Endothelial cell of umbilical vein (primary cell): ENCODE data around the gene MAGEA2B. TPM values are rescaled to one million over a fixed set of nuclear protein-coding genes. Genes with fewer than 3 reads are reported as not detected.
"Not testable (repeated sequence)": the region's sequence is repeated elsewhere in the genome, so short reads cannot be mapped to it uniquely, and the experiment has no call there.

Source experiments
- BruUV-seq: library from RNA; stranded (reverse); fragments of 400-500 nt; replicated peaks from 2 replicates; lab custom pipeline; 2021; lab: Mats Ljungman, UMichigan
- CTCF ChIA-PET: fragments of 300-600, 350-600 bp; sonication (Branson Sonifier 250); formaldehyde crosslinking; loops from one replicate; lab custom pipeline; 2021; ENCODE audit warnings: antibody characterized with exemption, inconsistent platforms; lab: Charles Lee
- POLR2A ChIA-PET: fragments of 300-600, 350-600 bp; sonication (Branson Sonifier 250); formaldehyde crosslinking; loops from one replicate; lab custom pipeline; 2021; ENCODE audit warnings: antibody characterized with exemption, inconsistent platforms; lab: Charles Lee
- DNase-seq: peaks from one replicate; pipeline ENCODE4 v3.0.0-alpha.2; 2011; ENCODE audit warnings: low read depth, low spot score
- FAIRE-seq: peaks from 2 replicates; lab custom pipeline; 2011; peaks lifted over from hg19 to GRCh38; lab: Jason Lieb, UNC
- H2AFZ ChIP-seq: 2 replicates; pipeline ENCODE4 v1.6.0; 2012; ENCODE audit warnings: low read depth, low read length, control low read depth, inconsistent platforms
- H3K27ac ChIP-seq: 2 replicates; pipeline ENCODE4 v1.5.1; 2011; ENCODE audit warnings: low read depth, mild to moderate bottlenecking, control low read depth, low read length, moderate library complexity; ENCODE audit not compliant: insufficient read depth
- H3K27me3 ChIP-seq, 2 experiments: 2 replicates each; pipeline versions ENCODE4 v1.6.0 to v1.6.1; 2011; ENCODE audit warnings: low read length in 2 of 2, mixed read lengths in 1 of 2; ENCODE audit not compliant: control insufficient read depth in 2 of 2, insufficient read depth in 2 of 2
- H3K36me3 ChIP-seq, 2 experiments: 2 replicates in 1 of 2; 3 replicates in 1 of 2; pipeline ENCODE4 v1.5.1; 2011; ENCODE audit warnings: low read length in 2 of 2, mild to moderate bottlenecking in 1 of 2, moderate library complexity in 1 of 2; ENCODE audit not compliant: control insufficient read depth in 2 of 2, insufficient read depth in 2 of 2; ENCODE audit errors: extremely low read depth in 1 of 2
- H3K4me1 ChIP-seq: 3 replicates; pipeline ENCODE4 v1.5.1; 2011; ENCODE audit warnings: mild to moderate bottlenecking, low read length; ENCODE audit not compliant: control insufficient read depth, insufficient read depth; ENCODE audit errors: extremely low read depth
- H3K4me2 ChIP-seq: 2 replicates; pipeline ENCODE4 v1.6.1; 2011; ENCODE audit warnings: low read length, control low read depth, mixed read lengths; ENCODE audit not compliant: insufficient read depth
- H3K4me3 ChIP-seq, 3 experiments: fragments of 200-600 bp in 1 of 3; sonication (generic), shearing (Covaris generic) in 1 of 3; replicated peaks in 1 of 3; 2 replicates each; pipeline ENCODE4 v1.5.1; 2011 to 2016; ENCODE audit warnings: control low read depth in 3 of 3, low read length in 3 of 3, mild to moderate bottlenecking in 2 of 3, inconsistent platforms in 1 of 3, low read depth in 1 of 3, moderate library complexity in 1 of 3; ENCODE audit not compliant: insufficient read depth in 1 of 3
- H3K79me2 ChIP-seq: 2 replicates; pipeline ENCODE4 v1.6.0; 2012; ENCODE audit warnings: low read length, inconsistent platforms; ENCODE audit not compliant: control insufficient read depth, insufficient read depth
- H3K9ac ChIP-seq: replicated peaks from 2 replicates; pipeline ENCODE3; 2011; ENCODE audit warnings: low read length, control low read depth; ENCODE audit not compliant: insufficient read depth; ENCODE audit errors: extremely low read depth
- H3K9me1 ChIP-seq: replicated peaks from 3 replicates; pipeline ENCODE4 v1.6.0; 2011; ENCODE audit warnings: mild to moderate bottlenecking, low read length; ENCODE audit not compliant: control insufficient read depth, insufficient read depth; ENCODE audit errors: extremely low read depth
- H3K9me3 ChIP-seq: replicated peaks from 2 replicates; pipeline ENCODE4 v1.5.1; 2012; ENCODE audit warnings: low read length, inconsistent platforms; ENCODE audit not compliant: control insufficient read depth, insufficient read depth
- H4K20me1 ChIP-seq: replicated peaks from 2 replicates; pipeline ENCODE3; 2011; ENCODE audit warnings: mild to moderate bottlenecking, low read length; ENCODE audit not compliant: control insufficient read depth, insufficient read depth; ENCODE audit errors: extremely low read depth
- CTCF ChIP-seq, 2 donors: IDR thresholded peaks; 1 replicate in 1 of 2; 2 replicates in 1 of 2; pipeline ENCODE4 v1.5.1; 2011; ENCODE audit warnings: low read length in 2 of 2, mild to moderate bottlenecking in 2 of 2, moderate library complexity in 2 of 2, control low read depth in 1 of 2, inconsistent platforms in 1 of 2, low read depth in 1 of 2; ENCODE audit not compliant: insufficient read depth in 1 of 2; ENCODE audit errors: extremely low read depth in 1 of 2
- EZH2 ChIP-seq: IDR thresholded peaks from 2 replicates; pipeline ENCODE4 v1.6.1; 2012; ENCODE audit warnings: borderline replicate concordance, low read depth, mild to moderate bottlenecking, moderate library complexity, low read length, inconsistent platforms; ENCODE audit not compliant: severe bottlenecking
- FOS ChIP-seq: IDR thresholded peaks from 2 replicates; pipeline ENCODE4 v1.6.1; 2011; ENCODE audit warnings: mild to moderate bottlenecking, low read length, moderate library complexity, borderline replicate concordance; ENCODE audit not compliant: insufficient read depth
- GATA2 ChIP-seq: IDR thresholded peaks from 2 replicates; pipeline ENCODE4 v1.7.0; 2011; ENCODE audit warnings: low read depth, mild to moderate bottlenecking, moderate library complexity, mixed read lengths, low read length; ENCODE audit not compliant: insufficient read length, insufficient read depth
- JUN ChIP-seq: IDR thresholded peaks from 2 replicates; pipeline ENCODE4 v1.6.1; 2011; ENCODE audit warnings: borderline replicate concordance, low read depth; ENCODE audit not compliant: insufficient read length, insufficient read depth
- MAX ChIP-seq: IDR thresholded peaks from 2 replicates; pipeline ENCODE4 v1.6.1; 2011; ENCODE audit not compliant: insufficient read depth, insufficient read length
- MYC ChIP-seq: IDR thresholded peaks from one replicate; pipeline ENCODE4 v1.6.1; 2011; ENCODE audit warnings: mild to moderate bottlenecking, low read depth, low read length
- POLR2AphosphoS5 ChIP-seq: IDR thresholded peaks from 2 replicates; pipeline ENCODE4 v1.6.1; 2012; ENCODE audit warnings: low read depth, mild to moderate bottlenecking, control low read depth, low read length, moderate library complexity; ENCODE audit not compliant: insufficient read depth
- dilution Hi-C: fragments of 300-500 bp; cut with MboI; formaldehyde crosslinking; loops from one replicate; pipeline ENCODE4 v1.15.0; 2019; ENCODE audit warnings: low sequenced_read_pairs; ENCODE audit not compliant: extremely low pct_ligation_motif_present
- intact Hi-C: fragments of 100-400 bp; cut with micrococcal nuclease; formaldehyde crosslinking; loops from one replicate; pipeline ENCODE4 v1.10.0; 2022
- polyA plus RNA-seq, 4 experiments: library from polyadenylated mRNA; depleted of rRNA in 3 of 4; stranded (reverse) in 3 of 4; unstranded in 1 of 4; fragments of >200 nt; gene quantifications; 2 replicates each; pipeline versions ENCODE4 v1.2.1 to v1.2.3, GENCODE V29; 2011 to 2012; ENCODE audit warnings: missing spikeins in 1 of 4
- total RNA-seq: library from RNA; stranded (reverse); gene quantifications from 2 replicates; pipeline ENCODE4 v1.2.3, GENCODE V29; 2021

MAGEA2B gene
- total and polyA plus RNA-seq, 2 donors (not counting 3 experiments of a cell fraction or from before 2014, with no cell fraction given), result not detected

- H3K4me1 ChIP-seq, result no peaks in the 10 kb centered on the region
- no peak within 1 kb of the TSS for H3K9ac ChIP-seq
- H4K20me1 ChIP-seq, result no peaks in the 10 kb centered on the region
- TF ChIP-seq MYC, result no peak
- no peak for TF ChIP-seq FOS
- no peak for TF ChIP-seq POLR2AphosphoS5
- TF ChIP-seq MAX, result no peak
- no peak for TF ChIP-seq EZH2
- TF ChIP-seq GATA2, result no peak
- no peak for TF ChIP-seq JUN
- TF ChIP-seq CTCF (IDR thresholded peaks at IDR 0.05; ENCODE audit: extremely low read depth in 1 of 2, insufficient read depth in 1 of 2, low read depth in 1 of 2, low read length in 2 of 2), result no peak
- ChIA-PET CTCF (no interaction called here), POLR2A (no interaction called here)
- no peaks in the 10 kb centered on the region for H3K79me2 ChIP-seq
- no peak within 1 kb of the TSS for H3K4me3 ChIP-seq
- no peaks in the 10 kb centered on the region for H3K27me3 ChIP-seq
- H3K9me1 ChIP-seq, result no peaks in the 10 kb centered on the region
- H3K27ac ChIP-seq, result no peak within 1 kb of the TSS
- no TSS peak for BruUV-seq
- no peak within 1 kb of the TSS for H3K4me2 ChIP-seq
- H2AFZ ChIP-seq, result no peak within 1 kb of the TSS
- DNase-seq, result no peak
- FAIRE-seq, result no peak
- intact Hi-C loops, result no loop called here
- H3K9me3 ChIP-seq, result no peaks in the 10 kb centered on the region
- dilution Hi-C loops, result no loop called here
- H3K36me3 ChIP-seq, result no peaks in the 10 kb centered on the region
Measured at GRCh38 chrX:152733261-152733975, 19.0 kb downstream of the MAGEA2B start, which contains the start of the genes CSAG1 and MAGEA12. Gene CSAG1 (minus strand): TSS chrX:152733721. CDS start chrX:152732460, 1,261 bp downstream. Gene MAGEA12 (plus strand): TSS chrX:152733757. CDS start chrX:152736162, 2,405 bp downstream.

GRCh38 chrX:152734143-152734858 is 19.9 kb downstream of the MAGEA2B start:
- H3K9me3 ChIP-seq, BruUV-seq, H3K9ac ChIP-seq, FAIRE-seq, POLR2A ChIA-PET, H3K79me2 ChIP-seq, H3K9me1 ChIP-seq, H3K27ac ChIP-seq, dilution Hi-C loops, H2AFZ ChIP-seq, H3K4me3 ChIP-seq, H3K4me1 ChIP-seq, CTCF ChIA-PET, H4K20me1 ChIP-seq, DNase-seq, H3K27me3 ChIP-seq, intact Hi-C loops, H3K36me3 ChIP-seq, H3K4me2 ChIP-seq: not testable (repeated sequence)
